DMS114 treated with DMSO at 0.1 percent for 48 hours (cell line): ENCODE data around the gene ZNF593OS.

Source experiments
- DNase-seq: peaks from one replicate; lab custom pipeline; 2025; ENCODE audit not compliant: unreplicated experiment; lab: John Stamatoyannopoulos, UW

Gene ZNF593OS

DNA sequence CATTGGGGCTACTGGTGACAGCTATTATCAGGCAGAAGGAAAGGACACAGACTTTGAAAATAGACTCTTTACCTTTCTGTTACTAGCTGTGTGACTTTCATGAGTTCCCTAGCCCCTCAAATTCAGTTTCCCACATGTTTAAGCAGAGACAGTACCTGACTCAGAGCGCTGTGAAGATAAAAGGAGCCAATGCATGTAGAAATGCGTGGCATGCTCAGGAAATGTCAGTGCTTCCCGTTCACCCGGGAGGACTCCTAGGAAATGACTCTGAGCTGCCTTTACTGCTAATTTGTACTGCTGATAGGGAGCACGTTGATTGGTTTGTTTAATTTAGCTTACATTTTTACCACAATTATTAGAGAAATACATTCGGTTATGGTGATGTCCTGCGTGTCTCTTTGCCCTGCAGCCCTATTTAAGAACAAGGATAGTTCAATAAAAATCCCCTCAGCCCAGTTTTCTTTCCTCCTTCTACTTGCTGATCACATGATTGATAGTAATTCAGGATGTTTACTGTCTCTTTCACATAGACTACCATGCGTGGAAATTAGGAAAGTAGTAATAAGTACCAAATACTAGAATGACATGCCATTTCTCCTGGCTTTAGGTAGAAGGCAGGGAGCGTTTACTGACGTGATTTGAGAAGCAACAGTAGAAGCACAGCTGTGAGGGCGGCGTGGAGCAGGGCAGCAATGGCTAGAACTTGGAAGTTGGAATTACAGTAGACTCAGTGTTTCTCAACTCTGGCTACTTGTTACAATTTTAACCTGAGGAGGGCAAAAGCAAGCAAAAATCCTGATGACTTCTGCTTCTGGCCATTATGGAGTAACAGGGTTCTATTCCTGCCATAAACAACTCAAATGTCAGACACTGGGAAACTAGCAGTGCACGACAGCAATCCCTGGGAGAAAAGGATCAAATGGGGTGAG lies 44.1 kb downstream of the ZNF593OS start:
- DNase-seq, result no peak

DNA sequence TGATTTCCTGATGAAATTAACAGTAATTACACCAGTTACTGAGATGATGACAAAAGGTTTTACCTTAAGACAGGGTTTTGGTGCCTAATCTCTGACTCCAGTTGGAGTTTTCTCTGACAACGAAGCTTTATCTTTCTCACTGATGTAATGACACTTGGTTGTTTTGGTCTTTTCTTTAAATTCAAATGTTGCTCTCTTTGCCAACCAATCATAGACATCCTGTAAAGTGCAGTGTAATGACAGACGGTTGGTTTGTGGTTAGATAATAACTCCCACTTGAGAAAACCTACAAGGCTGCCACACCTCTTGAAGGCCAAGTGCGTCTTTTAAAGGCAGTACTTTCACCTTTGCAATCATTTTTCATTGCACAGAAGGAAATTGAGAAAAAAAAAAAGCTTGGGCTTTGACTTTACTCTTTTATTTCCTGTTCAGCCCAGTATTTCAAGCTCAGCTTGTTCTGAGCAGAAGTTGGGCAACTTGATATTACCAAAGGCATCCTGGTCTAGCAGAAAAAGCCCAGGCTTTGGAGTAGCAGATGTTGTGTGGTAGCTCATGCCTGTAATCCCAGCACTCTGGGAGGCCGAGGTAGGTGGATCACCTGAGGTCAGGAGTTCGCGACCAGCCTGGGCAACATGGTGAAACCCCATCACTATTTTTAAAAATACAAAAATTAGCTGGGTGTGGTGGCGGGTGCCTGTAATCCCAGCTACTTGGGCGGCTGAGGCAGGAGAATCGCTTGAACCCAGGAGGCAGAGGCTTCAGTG lies 45.1 kb downstream of the ZNF593OS start:
- no peak for DNase-seq

DNA sequence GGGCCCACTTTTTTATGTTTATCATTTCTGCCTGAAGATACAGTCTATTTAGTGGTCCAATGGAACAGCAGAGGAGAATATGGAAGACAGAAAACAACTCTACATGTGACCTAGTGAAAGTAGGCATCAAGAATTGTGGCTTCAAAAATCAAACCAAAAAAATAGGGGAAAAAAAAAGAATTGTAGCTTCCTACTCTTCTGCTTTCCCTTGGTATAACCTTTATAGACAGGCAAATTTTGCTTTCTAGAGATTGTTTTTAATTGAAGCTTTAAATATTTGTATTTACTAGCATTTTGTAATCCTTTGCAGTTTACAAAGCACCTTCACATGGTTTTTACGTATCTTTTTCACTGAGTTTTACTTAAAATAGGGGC lies 45.7 kb downstream of the ZNF593OS start:
- DNase-seq, result no peak

DNA sequence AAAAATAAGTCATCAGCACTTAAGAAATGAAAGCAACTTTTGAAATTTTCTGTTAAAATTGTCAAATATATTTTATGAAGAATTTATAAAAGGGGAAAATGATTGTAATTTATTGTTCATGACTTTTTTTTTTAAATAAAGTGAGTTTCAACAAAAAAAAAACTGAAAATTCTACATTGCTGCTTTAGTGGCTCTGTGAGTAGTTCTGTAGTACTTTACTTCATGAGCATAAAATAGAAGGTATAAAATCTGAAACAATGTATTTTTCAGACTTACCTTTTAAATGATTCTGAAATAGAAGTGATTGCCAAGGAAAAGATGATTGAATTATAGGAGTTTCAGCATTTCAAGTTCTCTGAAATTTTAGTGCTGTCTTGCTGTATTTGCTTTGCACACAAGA lies 46.2 kb downstream of the ZNF593OS start:
- DNase-seq, result no peak

DNA sequence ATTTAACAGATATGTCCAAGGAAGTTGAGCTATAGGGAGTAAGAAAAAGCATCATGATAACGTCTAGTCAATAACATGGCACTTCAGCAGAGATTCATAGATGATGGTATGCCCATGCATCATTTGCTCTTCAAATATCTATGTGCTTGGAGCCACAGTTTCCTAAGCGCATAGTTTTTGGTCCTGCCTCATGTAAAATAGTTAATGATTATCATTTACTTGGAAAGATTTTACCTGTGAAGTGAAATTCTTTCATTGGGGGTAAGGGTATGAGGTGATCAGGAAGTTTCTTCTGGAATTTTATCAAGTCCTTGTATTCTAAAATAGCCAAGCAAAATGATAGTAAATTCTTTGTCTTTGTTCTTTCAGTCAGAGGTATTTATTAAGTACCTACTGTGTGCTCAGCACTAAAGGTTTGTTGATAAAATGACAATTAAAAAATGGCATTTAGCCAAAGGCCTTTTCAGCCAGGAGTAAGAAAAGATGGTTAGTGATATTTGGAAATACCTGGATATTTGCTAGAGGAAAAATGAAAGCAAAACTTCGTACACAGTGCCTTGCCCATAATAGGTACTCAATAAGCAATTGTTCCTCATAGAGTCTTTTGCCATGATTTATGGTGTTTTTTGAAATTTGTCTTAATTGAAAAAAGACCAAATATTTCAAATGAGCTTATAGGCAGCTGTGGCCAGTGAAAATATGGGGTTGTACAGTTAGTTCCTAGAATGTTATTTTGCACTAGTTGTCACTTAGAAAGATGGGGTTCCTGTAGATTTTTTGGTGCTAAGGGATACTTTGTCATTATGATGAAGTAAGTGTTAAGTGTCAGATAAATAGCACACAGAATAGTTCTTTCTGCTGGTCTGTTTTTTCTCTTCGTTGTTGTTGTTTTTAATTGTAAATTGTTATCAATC lies 47.0 kb downstream of the ZNF593OS start:
- no peak for DNase-seq

DNA sequence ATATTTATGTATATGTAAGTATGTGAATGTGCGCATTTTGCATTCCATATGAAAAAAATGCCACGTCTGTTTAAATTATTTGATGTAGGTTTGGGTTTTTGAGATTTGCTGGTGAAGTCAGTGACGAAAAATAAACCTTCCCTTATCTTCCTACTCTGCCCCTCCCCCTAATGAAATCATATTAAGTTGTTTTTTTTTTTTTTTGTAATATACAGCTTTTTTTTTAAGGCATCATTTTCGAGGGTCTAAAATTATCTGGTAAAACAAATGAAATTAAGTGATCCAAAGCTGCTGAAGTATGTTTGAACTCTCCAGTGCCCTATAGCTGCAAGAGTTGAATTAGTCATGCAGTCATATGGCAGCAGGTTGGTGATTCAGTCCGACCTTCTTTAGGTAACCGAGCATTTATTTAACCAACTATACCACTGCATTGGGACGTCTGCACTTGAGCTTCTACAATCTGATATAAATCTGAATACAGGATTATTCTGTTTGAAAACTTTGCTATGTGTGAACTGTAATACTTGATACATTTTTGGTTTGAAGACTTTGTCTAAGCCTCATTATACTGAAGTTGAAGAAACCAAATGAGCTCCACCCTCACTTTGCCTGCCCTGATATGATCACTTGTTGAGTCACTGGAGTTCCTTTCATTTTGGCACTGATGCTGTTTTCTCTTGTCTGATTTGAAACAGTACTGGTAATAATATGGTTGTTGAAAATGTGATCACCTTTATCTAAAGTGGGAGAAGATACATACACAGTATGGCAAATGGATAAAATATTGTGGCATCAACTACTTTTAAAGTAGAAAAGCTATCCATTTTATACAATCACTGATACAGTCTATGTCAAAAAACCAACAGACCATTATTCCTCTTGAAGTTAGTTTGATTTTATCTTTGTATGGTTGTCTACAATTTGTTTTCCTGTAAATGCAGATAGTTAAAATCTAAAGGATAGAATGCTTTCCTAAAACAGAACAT lies 48.4 kb downstream of the ZNF593OS start:
- no peak for DNase-seq

DNA sequence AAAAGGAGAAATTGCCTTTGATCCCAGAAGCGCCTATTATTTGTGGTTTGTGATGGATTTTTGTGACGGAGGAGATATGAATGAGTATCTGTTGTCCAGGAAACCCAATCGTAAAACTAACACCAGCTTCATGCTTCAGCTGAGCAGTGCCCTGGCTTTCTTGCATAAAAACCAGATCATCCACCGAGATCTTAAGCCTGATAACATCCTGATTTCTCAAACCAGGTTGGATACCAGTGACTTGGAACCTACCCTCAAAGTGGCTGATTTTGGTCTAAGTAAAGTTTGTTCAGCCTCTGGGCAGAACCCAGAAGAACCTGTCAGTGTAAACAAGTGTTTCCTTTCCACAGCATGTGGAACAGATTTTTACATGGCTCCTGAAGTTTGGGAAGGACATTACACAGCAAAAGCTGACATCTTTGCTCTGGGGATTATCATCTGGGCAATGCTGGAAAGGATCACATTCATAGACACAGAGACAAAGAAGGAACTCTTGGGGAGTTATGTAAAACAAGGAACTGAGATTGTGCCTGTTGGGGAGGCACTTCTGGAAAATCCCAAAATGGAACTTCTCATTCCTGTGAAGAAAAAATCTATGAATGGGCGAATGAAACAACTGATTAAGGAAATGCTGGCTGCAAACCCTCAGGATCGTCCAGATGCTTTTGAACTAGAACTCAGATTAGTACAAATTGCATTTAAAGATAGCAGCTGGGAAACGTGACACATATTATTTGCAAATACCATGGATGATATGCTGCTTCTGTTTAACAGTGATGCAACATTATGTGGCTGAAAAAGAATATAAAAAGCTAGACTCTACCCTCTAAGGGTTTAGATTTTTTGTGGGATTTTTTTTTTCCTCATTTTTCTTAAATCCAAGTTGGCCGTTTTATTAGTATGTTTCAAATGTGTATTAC lies 49.5 kb downstream of the ZNF593OS start:
- no peak for DNase-seq

DNA sequence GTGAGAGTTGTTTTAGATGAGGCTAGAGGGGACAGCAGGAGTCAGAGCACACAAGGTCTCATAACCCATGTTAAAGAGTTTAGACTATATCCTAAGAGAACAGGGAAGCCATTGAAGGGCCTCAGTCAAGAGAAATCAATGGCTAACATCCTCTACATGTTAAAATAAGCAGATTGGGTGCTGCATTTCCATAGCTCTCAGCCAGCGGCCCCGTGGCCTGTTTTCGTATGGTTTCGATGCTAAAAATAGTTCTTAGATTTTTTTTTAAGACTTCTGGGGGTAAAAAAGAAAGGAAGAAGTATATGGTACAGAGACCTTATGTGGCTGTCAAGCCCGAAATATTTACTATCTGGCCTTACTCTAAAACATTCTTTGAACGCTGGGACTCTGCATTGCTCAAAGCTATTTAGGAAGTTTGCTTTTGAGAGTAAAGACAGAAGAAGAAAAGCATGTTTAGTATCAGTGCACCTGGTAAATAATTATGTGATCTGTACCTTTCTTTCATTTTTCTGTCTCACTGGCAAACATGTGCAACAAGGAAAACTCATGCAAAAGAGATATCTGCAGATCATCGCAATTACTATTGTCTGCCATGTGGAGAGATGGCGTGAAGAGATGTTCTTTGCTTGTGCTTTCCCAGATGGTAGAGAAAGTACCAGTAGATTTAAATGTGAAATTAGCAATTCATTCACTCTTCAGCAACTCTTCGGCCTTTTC lies 51.6 kb downstream of the ZNF593OS start:
- DNase-seq, result no peak
